Measurements from ENCODE around the gene EIF4E2. TPM values are rescaled to one million over a fixed set of nuclear protein-coding genes. Genes with fewer than 3 reads are reported as not detected.

EIF4E2 gene
- total and polyA plus RNA-seq, 2 of the 13 experiments (the other 11 are each of a cell fraction or from before 2014, with no cell fraction given), result 25.0 to 101 TPM

GRCh38 chr2:232573771-232574435 is 23.4 kb downstream of the EIF4E2 start (continued):
- TF ChIP-seq ZNF687 (CRISPR knock-in tag; IDR thresholded peaks at IDR 0.05), result peak; percentile 53
- no peak for TF ChIP-seq GTF3A (CRISPR knock-in tag; conservative IDR thresholded peaks at IDR 0.05)
- no peak for TF ChIP-seq XRCC5 (optimal IDR thresholded peaks at IDR 0.05; ENCODE audit: low read length)
- no peak for TF ChIP-seq NR2F6 (IDR thresholded peaks at IDR 0.05)
- TF ChIP-seq NR2F6 (CRISPR knock-in tag; IDR thresholded peaks at IDR 0.05), result no peak
- TF ChIP-seq, protein P1, sequence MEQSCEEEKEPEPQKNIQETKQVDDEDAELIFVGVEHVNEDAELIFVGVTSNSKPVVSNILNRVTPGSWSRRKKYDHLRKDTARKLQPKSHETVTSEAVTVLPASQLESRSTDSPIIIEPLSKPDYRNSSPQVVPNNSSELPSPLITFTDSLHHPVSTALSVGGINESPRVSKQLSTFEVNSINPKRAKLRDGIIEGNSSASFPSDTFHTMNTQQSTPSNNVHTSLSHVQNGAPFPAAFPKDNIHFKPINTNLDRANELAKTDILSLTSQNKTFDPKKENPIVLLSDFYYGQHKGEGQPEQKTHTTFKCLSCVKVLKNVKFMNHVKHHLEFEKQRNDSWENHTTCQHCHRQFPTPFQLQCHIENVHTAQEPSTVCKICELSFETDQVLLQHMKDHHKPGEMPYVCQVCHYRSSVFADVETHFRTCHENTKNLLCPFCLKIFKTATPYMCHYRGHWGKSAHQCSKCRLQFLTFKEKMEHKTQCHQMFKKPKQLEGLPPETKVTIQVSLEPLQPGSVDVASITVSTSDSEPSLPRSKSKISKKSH (CRISPR knock-in tag; IDR thresholded peaks at IDR 0.05; ENCODE audit: borderline replicate concordance), result 0 out of 2 replicates have a peak, but pooled peaks have one; percentile 19
- TF ChIP-seq ZNF605 (CRISPR knock-in tag; IDR thresholded peaks at IDR 0.05), result 0 out of 2 replicates have a peak, but pooled peaks have one; percentile 35
- TF ChIP-seq ZMYM3 (CRISPR knock-in tag; IDR thresholded peaks at IDR 0.05), result no peak
- no peak for TF ChIP-seq HDAC6 (IDR thresholded peaks at IDR 0.05; ENCODE audit: low read depth, low read length)
- 0 out of 2 replicates have a peak, but pooled peaks have one; percentile 4 for TF ChIP-seq ZNF761 (CRISPR knock-in tag; conservative IDR thresholded peaks at IDR 0.05)
- no peak for TF ChIP-seq TIGD3 (CRISPR knock-in tag; IDR thresholded peaks at IDR 0.05; ENCODE audit: borderline replicate concordance)
- no peak for TF ChIP-seq SOX6 (IDR thresholded peaks at IDR 0.05)
- TF ChIP-seq SOX6 (CRISPR knock-in tag; IDR thresholded peaks at IDR 0.05), result 0 out of 2 replicates have a peak, but pooled peaks have one; percentile 15
- no peak for TF ChIP-seq RBM22 (optimal IDR thresholded peaks at IDR 0.05; ENCODE audit: low read length)
- no peak for TF ChIP-seq PBX3 (CRISPR knock-in tag; IDR thresholded peaks at IDR 0.05; ENCODE audit: borderline replicate concordance)

All from HepG2 (cell line).